ENCODE data around the gene CEP112. TPM values are rescaled to one million over a fixed set of nuclear protein-coding genes. Genes with fewer than 3 reads are reported as not detected.

Gene CEP112
- total RNA-seq, 1 donor from 2014 or later, result 13.9 TPM

GRCh38 chr17:65913326-65913850 is 278.5 kb downstream of the CEP112 start:
- Mint-ChIP-seq H3K27ac (ENCODE audit: unreplicated experiment) (no peak overlapping the region), H3K27me3 (ENCODE audit: low read depth, unreplicated experiment) (no peaks in the 10 kb centered on the region), H3K4me3 (ENCODE audit: unreplicated experiment) (no peak overlapping the region), H3K4me1 (ENCODE audit: low read depth, unreplicated experiment) (no peaks in the 10 kb centered on the region), H3K9me3 (ENCODE audit: unreplicated experiment) (peaks cover 4% of the 10 kb centered on the region), H3K36me3 (ENCODE audit: low read depth, unreplicated experiment) (no peaks in the 10 kb centered on the region)
- no peaks in the 10 kb centered on the region for H3K27me3 ChIP-seq (ENCODE audit: insufficient read depth, low read length)
- no peak overlapping the region for H3K9ac ChIP-seq (ENCODE audit: low read length)
- H3K4me2 ChIP-seq (ENCODE audit: low read length), result no peak overlapping the region
- DNase-seq (ENCODE audit: low read depth) (no peak), FAIRE-seq (no peak)
- no peak overlapping the region for H3K27ac ChIP-seq (ENCODE audit: low read depth, low read length)
- no peaks in the 10 kb centered on the region for H3K36me3 ChIP-seq (ENCODE audit: insufficient read depth, low read length)
- H3K4me1 ChIP-seq (ENCODE audit: insufficient read depth, low read length), result no peaks in the 10 kb centered on the region
- no peak for TF ChIP-seq CTCF (IDR thresholded peaks at IDR 0.05; ENCODE audit: insufficient read depth, low read depth, low read length)
- no peak for TF ChIP-seq EZH2 (IDR thresholded peaks at IDR 0.05; ENCODE audit: insufficient read depth, low read length)
- H2AFZ ChIP-seq (ENCODE audit: low read depth, low read length), result no peak overlapping the region
- no peak overlapping the region for H3K4me3 ChIP-seq (ENCODE audit: insufficient read depth, low read depth, low read length)
- no peaks in the 10 kb centered on the region for H3K79me2 ChIP-seq (ENCODE audit: insufficient read depth, low read length)
- H3K9me3 ChIP-seq (ENCODE audit: insufficient read depth, low read depth, low read length), result no peaks in the 10 kb centered on the region
- no peaks in the 10 kb centered on the region for H4K20me1 ChIP-seq (ENCODE audit: insufficient read depth, low read length)

GRCh38 chr17:65910836-65911235 is 281.1 kb downstream of the CEP112 start:
- H3K4me1 Mint-ChIP-seq (ENCODE audit: low read depth, unreplicated experiment), result no peaks in the 10 kb centered on the region
- H3K36me3 ChIP-seq (ENCODE audit: insufficient read depth, low read length), result no peaks in the 10 kb centered on the region
- no peaks in the 10 kb centered on the region for H3K36me3 Mint-ChIP-seq (ENCODE audit: low read depth, unreplicated experiment)
- no peaks in the 10 kb centered on the region for H3K4me1 ChIP-seq (ENCODE audit: insufficient read depth, low read length)
- H4K20me1 ChIP-seq (ENCODE audit: insufficient read depth, low read length), result no peaks in the 10 kb centered on the region
- no peak overlapping the region for H3K4me3 Mint-ChIP-seq (ENCODE audit: unreplicated experiment)
- H3K27ac ChIP-seq (ENCODE audit: low read depth, low read length), result no peak overlapping the region
- FAIRE-seq (no peak), DNase-seq (ENCODE audit: low read depth) (no peak)
- TF ChIP-seq CTCF (IDR thresholded peaks at IDR 0.05; ENCODE audit: insufficient read depth, low read depth, low read length) (no peak), EZH2 (IDR thresholded peaks at IDR 0.05; ENCODE audit: insufficient read depth, low read length) (no peak)
- H3K27me3 ChIP-seq (ENCODE audit: insufficient read depth, low read length), result no peaks in the 10 kb centered on the region
- no peaks in the 10 kb centered on the region for H3K9me3 ChIP-seq (ENCODE audit: insufficient read depth, low read depth, low read length)
- H3K9ac ChIP-seq (ENCODE audit: low read length), result no peak overlapping the region
- no peaks in the 10 kb centered on the region for H3K27me3 Mint-ChIP-seq (ENCODE audit: low read depth, unreplicated experiment)
- H3K27ac Mint-ChIP-seq (ENCODE audit: unreplicated experiment), result no peak overlapping the region
- H2AFZ ChIP-seq (ENCODE audit: low read depth, low read length), result no peak overlapping the region
- no peak overlapping the region for H3K4me3 ChIP-seq (ENCODE audit: insufficient read depth, low read depth, low read length)
- H3K4me2 ChIP-seq (ENCODE audit: low read length), result no peak overlapping the region
- peaks cover 4% of the 10 kb centered on the region for H3K9me3 Mint-ChIP-seq (ENCODE audit: unreplicated experiment)
- H3K79me2 ChIP-seq (ENCODE audit: insufficient read depth, low read length), result no peaks in the 10 kb centered on the region

GRCh38 chr17:65902831-65903522 is 289.0 kb downstream of the CEP112 start:
- Histone ChIP-seq H3K4me3 (ENCODE audit: insufficient read depth, low read depth, low read length) (no peak overlapping the region), H3K79me2 (ENCODE audit: insufficient read depth, low read length) (no peaks in the 10 kb centered on the region), H3K4me1 (ENCODE audit: insufficient read depth, low read length) (no peaks in the 10 kb centered on the region), H2AFZ (ENCODE audit: low read depth, low read length) (no peak overlapping the region), H3K27me3 (ENCODE audit: insufficient read depth, low read length) (no peaks in the 10 kb centered on the region), H3K4me2 (ENCODE audit: low read length) (no peak overlapping the region), H3K27ac (ENCODE audit: low read depth, low read length) (no peak overlapping the region), H3K9me3 (ENCODE audit: insufficient read depth, low read depth, low read length) (no peaks in the 10 kb centered on the region), H3K9ac (ENCODE audit: low read length) (no peak overlapping the region), H3K36me3 (ENCODE audit: insufficient read depth, low read length) (no peaks in the 10 kb centered on the region), H4K20me1 (ENCODE audit: insufficient read depth, low read length) (no peaks in the 10 kb centered on the region)
- peaks cover 2% of the 10 kb centered on the region for H3K4me1 Mint-ChIP-seq (ENCODE audit: low read depth, unreplicated experiment)
- H3K9me3 Mint-ChIP-seq (ENCODE audit: unreplicated experiment), result no peaks in the 10 kb centered on the region
- H3K36me3 Mint-ChIP-seq (ENCODE audit: low read depth, unreplicated experiment), result peaks cover 4% of the 10 kb centered on the region
- TF ChIP-seq EZH2 (IDR thresholded peaks at IDR 0.05; ENCODE audit: insufficient read depth, low read length) (no peak), CTCF (IDR thresholded peaks at IDR 0.05; ENCODE audit: insufficient read depth, low read depth, low read length) (no peak)
- H3K4me3 Mint-ChIP-seq (ENCODE audit: unreplicated experiment), result no peak overlapping the region
- H3K27ac Mint-ChIP-seq (ENCODE audit: unreplicated experiment), result no peak overlapping the region
- FAIRE-seq (no peak), DNase-seq (ENCODE audit: low read depth) (no peak)
- no peaks in the 10 kb centered on the region for H3K27me3 Mint-ChIP-seq (ENCODE audit: low read depth, unreplicated experiment)

Measured in astrocyte (in vitro differentiated cells and primary cell).